HUES48 (cell line): Measurements from ENCODE around the gene CDC20.

Source experiments
- H3K27ac ChIP-seq: one replicate; pipeline ENCODE4 v1.7.0; 2013; ENCODE audit warnings: low read depth, low read length, inconsistent platforms
- H3K27me3 ChIP-seq: 2 replicates; pipeline ENCODE4 v1.6.1; 2013; ENCODE audit warnings: mild to moderate bottlenecking, low read length; ENCODE audit not compliant: control insufficient read depth, insufficient read depth
- H3K36me3 ChIP-seq: 2 replicates; pipeline ENCODE4 v1.6.1; 2013; ENCODE audit warnings: low read length; ENCODE audit not compliant: control insufficient read depth, insufficient read depth
- H3K4me1 ChIP-seq: 2 replicates; pipeline ENCODE4 v1.6.1; 2013; ENCODE audit warnings: mild to moderate bottlenecking, low read length; ENCODE audit not compliant: control insufficient read depth, insufficient read depth
- H3K4me3 ChIP-seq: 2 replicates; pipeline ENCODE4 v1.5.1; 2013; ENCODE audit warnings: mild to moderate bottlenecking, low read depth, low read length
- H3K9ac ChIP-seq: 2 replicates; pipeline ENCODE4 v1.6.1; 2013; ENCODE audit warnings: mild to moderate bottlenecking, low read depth, low read length, moderate library complexity
- H3K9me3 ChIP-seq: 2 replicates; pipeline ENCODE4 v1.6.1; 2013; ENCODE audit warnings: low read length; ENCODE audit not compliant: control insufficient read depth, insufficient read depth

CDC20 gene

DNA sequence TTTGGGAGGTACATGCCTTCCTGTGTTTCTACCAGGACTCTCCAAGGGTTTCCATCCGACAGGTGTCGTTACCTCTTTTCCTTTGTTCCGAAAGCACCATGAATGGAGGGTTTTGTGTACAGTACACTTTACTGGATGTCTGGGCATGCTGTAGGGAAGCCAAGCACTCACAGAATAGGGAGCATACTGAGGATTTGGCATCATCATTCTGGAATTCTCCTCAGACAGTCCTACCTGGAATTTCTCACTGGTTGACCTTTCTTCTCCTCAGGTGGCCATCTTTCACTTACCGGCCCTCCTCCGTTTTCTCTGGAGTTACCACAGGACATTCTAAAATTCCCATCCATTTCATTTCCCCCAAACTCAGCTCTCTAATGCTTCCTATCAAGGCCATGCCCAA, 27.1 kb upstream of the CDC20 start:
- H3K27me3 ChIP-seq: no peaks in the 10 kb centered on the region
- no peak overlapping the region for H3K9ac ChIP-seq
- no peak overlapping the region for H3K4me3 ChIP-seq
- H3K27ac ChIP-seq: no peak overlapping the region
- peaks cover 5% of the 10 kb centered on the region for H3K9me3 ChIP-seq
- peaks cover 11% of the 10 kb centered on the region; the same call in 1 of the 2 replicates for H3K4me1 ChIP-seq
- H3K36me3 ChIP-seq: no peaks in the 10 kb centered on the region

DNA sequence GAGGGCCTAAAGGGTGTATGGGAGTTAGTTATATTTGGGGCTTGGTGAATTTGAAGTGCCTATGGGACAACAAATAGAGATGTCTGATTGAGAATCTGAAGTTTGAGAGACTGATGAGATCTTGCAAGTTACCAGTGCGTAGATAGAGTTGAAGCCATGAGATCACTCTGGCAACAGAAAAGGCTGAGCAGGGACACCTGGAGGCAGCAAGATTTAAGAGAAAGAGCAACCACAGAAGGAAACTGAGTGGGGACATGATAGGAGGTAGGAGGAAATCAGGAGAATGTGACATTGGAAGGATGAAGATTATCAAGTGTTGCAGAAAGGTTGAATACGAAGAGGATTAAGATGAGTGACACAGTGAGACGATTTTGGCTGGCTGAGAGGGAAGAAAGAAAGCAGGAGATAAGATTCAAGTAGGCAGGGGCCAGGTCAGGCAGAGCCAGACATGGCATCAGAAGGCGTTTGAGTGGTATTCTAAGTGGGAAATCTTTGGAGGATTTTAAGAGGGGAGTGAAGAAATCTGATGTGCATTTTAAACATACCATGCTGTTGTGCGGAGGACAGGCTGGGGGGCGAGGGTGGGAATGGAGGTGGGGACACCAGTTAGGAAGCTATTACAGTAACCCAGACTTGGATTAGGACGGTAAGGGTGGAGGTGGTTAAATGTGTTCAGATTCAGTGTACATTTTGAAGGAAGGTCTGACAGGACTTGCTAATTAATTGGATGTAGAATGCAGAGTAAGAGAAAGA, 24.2 kb upstream of the CDC20 start:
- no peaks in the 10 kb centered on the region for H3K9me3 ChIP-seq
- no peak overlapping the region for H3K4me3 ChIP-seq
- peaks cover 11% of the 10 kb centered on the region; the same call in 1 of the 2 replicates for H3K4me1 ChIP-seq
- no peaks in the 10 kb centered on the region for H3K36me3 ChIP-seq
- no peaks in the 10 kb centered on the region for H3K27me3 ChIP-seq
- no peak overlapping the region for H3K9ac ChIP-seq
- no peak overlapping the region for H3K27ac ChIP-seq

DNA sequence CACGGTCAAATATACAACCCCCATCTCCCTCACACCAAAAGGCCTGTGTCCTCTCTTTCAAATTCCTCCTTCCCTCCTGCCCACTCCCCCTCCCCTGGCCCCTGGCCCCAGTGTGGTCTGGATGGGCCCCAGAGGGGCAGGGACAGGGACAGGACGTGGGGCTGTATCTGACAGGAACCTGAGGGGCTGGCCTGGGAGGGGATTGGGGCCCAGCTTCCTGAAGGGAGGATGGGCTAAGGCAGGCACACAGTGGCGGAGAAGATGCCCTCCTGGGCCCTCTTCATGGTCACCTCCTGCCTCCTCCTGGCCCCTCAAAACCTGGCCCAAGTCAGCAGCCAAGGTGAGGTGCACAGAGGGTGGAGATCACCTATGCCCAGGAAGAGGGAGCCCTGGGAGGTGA, 21.2 kb upstream of the CDC20 start, which contains the start of gene MPL:
Gene MPL (plus strand): TSS at position 231 of the 400 bp plus-strand sequence. CDS start 31 bp downstream, at position 262.
- H3K4me3 ChIP-seq: no peak within 1 kb of the TSS
- no peaks in the 10 kb centered on the region for H3K9me3 ChIP-seq
- H3K27me3 ChIP-seq: no peaks in the 10 kb centered on the region
- no peaks in the 10 kb centered on the region for H3K36me3 ChIP-seq
- no peak within 1 kb of the TSS for H3K9ac ChIP-seq
- no peak within 1 kb of the TSS for H3K27ac ChIP-seq
- H3K4me1 ChIP-seq: no peaks in the 10 kb centered on the region

DNA sequence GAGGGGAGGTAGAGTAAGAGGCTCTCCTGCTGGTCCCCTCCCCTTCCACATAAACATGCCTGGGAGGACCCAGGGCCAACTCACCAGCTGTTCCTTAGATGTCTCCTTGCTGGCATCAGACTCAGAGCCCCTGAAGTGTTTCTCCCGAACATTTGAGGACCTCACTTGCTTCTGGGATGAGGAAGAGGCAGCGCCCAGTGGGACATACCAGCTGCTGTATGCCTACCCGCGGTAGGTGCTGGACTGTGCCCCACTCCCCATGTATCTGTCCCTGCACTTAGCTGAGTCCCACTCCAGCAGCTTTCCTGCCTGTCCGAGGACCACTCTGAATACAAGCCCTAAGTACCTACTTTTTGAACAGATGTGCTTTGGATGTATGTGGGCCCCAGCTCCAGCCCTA, 20.8 kb upstream of the CDC20 start:
- no peaks in the 10 kb centered on the region for H3K36me3 ChIP-seq
- H3K4me1 ChIP-seq: no peaks in the 10 kb centered on the region
- H3K4me3 ChIP-seq: no peak overlapping the region
- no peaks in the 10 kb centered on the region for H3K9me3 ChIP-seq
- no peak overlapping the region for H3K9ac ChIP-seq
- no peaks in the 10 kb centered on the region for H3K27me3 ChIP-seq
- no peak overlapping the region for H3K27ac ChIP-seq

DNA sequence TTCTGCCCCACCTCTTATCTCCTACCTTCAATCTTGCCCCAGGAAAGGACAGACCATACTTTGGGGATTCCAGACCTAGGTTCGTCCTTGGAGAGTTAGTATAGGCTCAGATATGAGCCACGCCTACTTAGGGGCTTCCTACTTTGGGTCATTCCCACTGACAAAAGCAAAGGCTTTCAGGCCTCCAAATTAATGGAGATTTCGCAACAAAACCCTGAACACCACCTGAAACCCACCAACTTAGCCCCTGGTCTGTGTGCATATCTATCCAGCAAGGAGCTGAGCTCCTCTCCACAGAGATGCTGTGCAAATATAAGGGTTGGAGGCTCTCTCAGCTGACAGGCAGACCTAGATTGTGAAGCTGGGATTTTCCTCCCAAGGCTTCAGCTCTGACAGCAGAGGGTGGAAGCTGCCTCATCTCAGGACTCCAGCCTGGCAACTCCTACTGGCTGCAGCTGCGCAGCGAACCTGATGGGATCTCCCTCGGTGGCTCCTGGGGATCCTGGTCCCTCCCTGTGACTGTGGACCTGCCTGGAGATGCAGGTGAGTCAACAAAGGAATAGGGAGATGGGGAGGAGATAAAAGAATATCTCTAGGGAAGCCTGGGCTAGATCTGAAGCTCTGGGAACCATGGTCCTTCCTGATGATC, 19.1 kb upstream of the CDC20 start:
- Histone ChIP-seq H3K4me3 (no peak overlapping the region), H3K9ac (no peak overlapping the region), H3K27ac (no peak overlapping the region), H3K36me3 (no peaks in the 10 kb centered on the region), H3K9me3 (no peaks in the 10 kb centered on the region), H3K27me3 (no peaks in the 10 kb centered on the region), H3K4me1 (no peaks in the 10 kb centered on the region)

DNA sequence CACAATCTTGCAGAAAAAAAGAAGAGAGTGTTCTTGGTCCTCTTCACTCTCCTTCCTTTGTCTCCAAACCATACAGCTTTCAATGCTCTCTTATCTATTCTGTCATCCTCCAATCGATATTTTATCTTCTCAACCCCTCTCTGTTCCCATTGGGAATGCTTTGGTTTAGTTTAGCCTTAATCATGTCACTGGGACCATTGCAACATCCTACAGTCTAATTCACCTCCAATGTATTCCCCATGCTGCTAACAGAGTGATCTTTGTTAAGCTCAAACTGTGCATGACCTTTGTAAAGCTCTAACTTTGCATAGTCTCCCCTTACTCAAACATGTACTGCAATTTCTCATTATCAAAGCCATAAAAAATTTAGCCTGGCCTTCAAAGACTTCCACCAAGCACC, 18.2 kb upstream of the CDC20 start:
- H3K27ac ChIP-seq: no peak overlapping the region
- H3K9ac ChIP-seq: no peak overlapping the region
- H3K4me1 ChIP-seq: no peaks in the 10 kb centered on the region

DNA sequence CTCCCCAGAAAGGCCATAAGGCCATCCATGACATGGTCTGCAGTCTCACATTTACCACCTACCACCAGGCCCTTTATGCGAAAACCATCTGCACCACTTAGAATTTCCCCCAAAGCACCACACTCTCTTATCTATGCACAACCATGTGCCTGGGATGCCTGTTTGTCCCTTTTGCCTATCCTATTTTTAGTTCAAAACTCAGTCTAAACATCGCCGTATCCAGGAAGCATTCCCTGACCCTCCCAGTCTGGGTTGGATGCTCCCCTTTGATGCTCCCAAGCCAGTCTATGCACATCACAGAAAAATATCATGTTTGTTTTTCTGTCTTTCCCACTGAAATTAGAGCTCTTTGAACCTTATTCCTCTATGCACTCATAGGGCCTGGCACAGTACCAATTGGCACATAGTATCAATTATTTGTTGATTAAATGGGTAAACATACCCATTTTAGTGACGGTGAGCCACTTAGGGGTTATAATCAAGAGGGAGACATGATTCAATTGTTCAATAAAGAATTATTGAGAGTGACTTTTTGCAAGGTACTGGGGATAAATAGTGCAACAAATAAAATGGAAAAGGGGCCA, 14.4 kb upstream of the CDC20 start:
- no peaks in the 10 kb centered on the region for H3K36me3 ChIP-seq
- no peak overlapping the region for H3K4me3 ChIP-seq
- no peak overlapping the region for H3K9ac ChIP-seq
- no peaks in the 10 kb centered on the region for H3K9me3 ChIP-seq
- peaks cover 12% of the 10 kb centered on the region for H3K27me3 ChIP-seq
- peaks cover 13% of the 10 kb centered on the region; the same call in 1 of the 2 replicates for H3K4me1 ChIP-seq
- no peak overlapping the region for H3K27ac ChIP-seq

More for the DNA sequence above, 18.2 kb upstream of the CDC20 start:
- H3K9me3 ChIP-seq: no peaks in the 10 kb centered on the region
- H3K36me3 ChIP-seq: no peaks in the 10 kb centered on the region
- H3K27me3 ChIP-seq: no peaks in the 10 kb centered on the region
- H3K4me3 ChIP-seq: no peak overlapping the region

DNA sequence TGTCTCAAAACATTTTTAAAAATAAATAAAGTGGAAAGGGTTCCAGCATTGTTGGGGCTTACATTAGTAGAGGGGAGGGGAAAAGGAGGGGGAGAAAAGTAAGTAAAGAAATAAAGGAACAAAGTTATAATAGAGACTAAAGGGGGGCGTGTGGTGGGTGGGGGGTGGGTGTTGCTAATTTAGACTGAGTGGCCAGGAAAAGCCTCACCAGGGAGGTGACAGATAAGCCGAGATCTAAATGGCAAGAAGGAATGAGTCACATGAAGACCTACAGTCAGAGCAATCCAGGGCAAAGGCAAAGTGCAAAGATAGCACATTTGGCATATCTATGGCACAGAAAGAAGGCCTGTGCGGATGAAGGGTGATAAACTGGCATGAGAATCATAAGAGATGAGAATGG, 13.7 kb upstream of the CDC20 start:
- Histone ChIP-seq H3K27me3 (peaks cover 12% of the 10 kb centered on the region), H3K9ac (no peak overlapping the region), H3K27ac (no peak overlapping the region), H3K4me3 (no peak overlapping the region), H3K9me3 (no peaks in the 10 kb centered on the region), H3K4me1 (peaks cover 20% of the 10 kb centered on the region), H3K36me3 (no peaks in the 10 kb centered on the region)

DNA sequence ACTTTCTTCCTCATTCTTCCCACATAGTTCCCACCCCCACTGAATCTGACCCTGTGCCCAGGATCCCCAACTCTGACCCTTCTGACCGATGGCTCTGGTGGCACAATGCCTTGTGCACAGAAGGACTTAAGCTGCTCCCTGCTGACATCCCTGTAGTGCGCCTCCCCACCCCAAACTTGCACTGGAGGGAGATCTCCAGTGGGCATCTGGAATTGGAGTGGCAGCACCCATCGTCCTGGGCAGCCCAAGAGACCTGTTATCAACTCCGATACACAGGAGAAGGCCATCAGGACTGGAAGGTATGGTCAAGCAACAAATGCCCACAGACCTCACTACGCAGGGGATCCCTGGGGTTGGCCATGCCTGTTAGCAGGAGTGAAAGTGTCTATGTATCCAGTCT, 12.1 kb upstream of the CDC20 start:
- Histone ChIP-seq H3K4me3 (no peak overlapping the region), H3K36me3 (no peaks in the 10 kb centered on the region), H3K9ac (no peak overlapping the region), H3K27me3 (peaks cover 12% of the 10 kb centered on the region), H3K9me3 (no peaks in the 10 kb centered on the region), H3K4me1 (peaks cover 24% of the 10 kb centered on the region), H3K27ac (no peak overlapping the region)

DNA sequence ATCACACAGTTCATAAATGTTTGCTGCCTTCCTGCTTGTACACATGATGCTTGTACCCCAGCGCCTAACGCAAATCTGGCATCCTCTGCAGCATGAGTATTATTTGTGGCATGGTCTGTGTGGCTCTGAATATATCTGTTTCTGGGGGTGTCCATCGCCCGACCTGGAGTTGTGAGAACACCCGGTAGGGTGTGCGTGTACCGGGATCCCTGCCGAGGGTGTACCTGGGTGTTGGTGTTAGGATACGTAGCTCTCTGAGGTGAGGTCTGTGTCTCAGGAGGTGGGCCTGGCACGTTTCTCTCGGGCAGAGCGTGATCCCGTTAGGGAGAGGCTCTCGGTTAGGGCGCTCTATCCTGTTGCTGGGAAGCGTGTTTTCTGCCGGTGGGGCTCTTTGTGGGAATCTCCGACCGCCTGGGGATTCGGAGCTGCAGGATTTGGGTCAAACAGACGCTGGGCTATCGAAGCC, 10.4 kb upstream of the CDC20 start:
- Histone ChIP-seq H3K27ac (peak overlapping the region; percentile 99), H3K4me1 (peaks cover 24% of the 10 kb centered on the region), H3K4me3 (peak overlapping the region; percentile 69), H3K9me3 (no peaks in the 10 kb centered on the region), H3K9ac (peak overlapping the region; percentile 70), H3K27me3 (peaks cover 12% of the 10 kb centered on the region), H3K36me3 (no peaks in the 10 kb centered on the region)
